ENCODE data around the gene CELF5. TPM values are rescaled to one million over a fixed set of nuclear protein-coding genes. Genes with fewer than 3 reads are reported as not detected.

Gene CELF5
- total RNA-seq, 2 donors from 2014 or later = 0.08 TPM; not detected in 1

DNA sequence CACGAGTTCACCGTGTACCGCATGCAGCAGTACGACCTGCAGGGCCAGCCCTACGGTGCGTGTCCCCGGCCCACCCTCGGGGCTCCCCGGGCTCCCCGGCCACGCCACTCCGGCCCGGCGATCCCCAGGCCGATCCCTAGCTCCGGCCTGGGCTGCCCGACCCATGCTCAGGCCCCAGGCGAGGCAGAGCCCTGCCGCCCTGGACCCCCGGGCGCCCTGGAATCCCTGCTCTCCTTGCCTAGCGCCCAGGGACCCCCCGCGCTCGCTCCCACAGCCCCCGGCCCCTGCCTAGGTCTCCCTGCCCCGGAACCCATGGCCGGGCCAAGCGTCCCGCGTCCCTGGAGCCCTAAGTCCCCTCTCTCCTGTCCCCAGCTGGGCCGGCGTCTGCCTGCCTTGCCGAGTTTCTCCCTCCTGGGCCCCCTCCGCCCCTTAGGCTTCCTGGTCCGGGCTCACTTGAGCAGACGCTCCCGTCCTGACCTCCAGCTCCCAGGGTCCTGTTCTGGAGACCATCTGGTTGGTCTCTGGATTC lies 38.2 kb upstream of the CELF5 start:
- peak overlapping the region; percentile 66 to 87 for H3K27ac ChIP-seq
- TF ChIP-seq, protein P1, sequence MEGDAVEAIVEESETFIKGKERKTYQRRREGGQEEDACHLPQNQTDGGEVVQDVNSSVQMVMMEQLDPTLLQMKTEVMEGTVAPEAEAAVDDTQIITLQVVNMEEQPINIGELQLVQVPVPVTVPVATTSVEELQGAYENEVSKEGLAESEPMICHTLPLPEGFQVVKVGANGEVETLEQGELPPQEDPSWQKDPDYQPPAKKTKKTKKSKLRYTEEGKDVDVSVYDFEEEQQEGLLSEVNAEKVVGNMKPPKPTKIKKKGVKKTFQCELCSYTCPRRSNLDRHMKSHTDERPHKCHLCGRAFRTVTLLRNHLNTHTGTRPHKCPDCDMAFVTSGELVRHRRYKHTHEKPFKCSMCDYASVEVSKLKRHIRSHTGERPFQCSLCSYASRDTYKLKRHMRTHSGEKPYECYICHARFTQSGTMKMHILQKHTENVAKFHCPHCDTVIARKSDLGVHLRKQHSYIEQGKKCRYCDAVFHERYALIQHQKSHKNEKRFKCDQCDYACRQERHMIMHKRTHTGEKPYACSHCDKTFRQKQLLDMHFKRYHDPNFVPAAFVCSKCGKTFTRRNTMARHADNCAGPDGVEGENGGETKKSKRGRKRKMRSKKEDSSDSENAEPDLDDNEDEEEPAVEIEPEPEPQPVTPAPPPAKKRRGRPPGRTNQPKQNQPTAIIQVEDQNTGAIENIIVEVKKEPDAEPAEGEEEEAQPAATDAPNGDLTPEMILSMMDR (IDR thresholded peaks at IDR 0.05) = no peak
- no peaks in the 10 kb centered on the region for H3K9me3 ChIP-seq
- peaks cover 0 to 31% of the 10 kb centered on the region in 2 donors for H3K4me1 ChIP-seq
- DNase-seq (ENCODE audit: low spot score) = no peak
- H3K4me3 ChIP-seq = peak overlapping the region; percentile 93 to 95
- no peaks in the 10 kb centered on the region for H3K36me3 ChIP-seq
- H3K27me3 ChIP-seq = no peaks in the 10 kb centered on the region

GRCh38 chr19:3186891-3187661 lies 37.4 kb upstream of the CELF5 start:
- Histone ChIP-seq H3K4me1 (peaks cover 0 to 31% of the 10 kb centered on the region in 2 donors), H3K9me3 (no peaks in the 10 kb centered on the region), H3K27me3 (no peaks in the 10 kb centered on the region), H3K36me3 (no peaks in the 10 kb centered on the region), H3K4me3 (peak overlapping the region; percentile 93 to 95), H3K27ac (peak overlapping the region in 1 of 2 donors; percentile 66)
- TF ChIP-seq, protein P1 (IDR thresholded peaks at IDR 0.05) = no peak
- DNase-seq (ENCODE audit: low spot score) = no peak

DNA sequence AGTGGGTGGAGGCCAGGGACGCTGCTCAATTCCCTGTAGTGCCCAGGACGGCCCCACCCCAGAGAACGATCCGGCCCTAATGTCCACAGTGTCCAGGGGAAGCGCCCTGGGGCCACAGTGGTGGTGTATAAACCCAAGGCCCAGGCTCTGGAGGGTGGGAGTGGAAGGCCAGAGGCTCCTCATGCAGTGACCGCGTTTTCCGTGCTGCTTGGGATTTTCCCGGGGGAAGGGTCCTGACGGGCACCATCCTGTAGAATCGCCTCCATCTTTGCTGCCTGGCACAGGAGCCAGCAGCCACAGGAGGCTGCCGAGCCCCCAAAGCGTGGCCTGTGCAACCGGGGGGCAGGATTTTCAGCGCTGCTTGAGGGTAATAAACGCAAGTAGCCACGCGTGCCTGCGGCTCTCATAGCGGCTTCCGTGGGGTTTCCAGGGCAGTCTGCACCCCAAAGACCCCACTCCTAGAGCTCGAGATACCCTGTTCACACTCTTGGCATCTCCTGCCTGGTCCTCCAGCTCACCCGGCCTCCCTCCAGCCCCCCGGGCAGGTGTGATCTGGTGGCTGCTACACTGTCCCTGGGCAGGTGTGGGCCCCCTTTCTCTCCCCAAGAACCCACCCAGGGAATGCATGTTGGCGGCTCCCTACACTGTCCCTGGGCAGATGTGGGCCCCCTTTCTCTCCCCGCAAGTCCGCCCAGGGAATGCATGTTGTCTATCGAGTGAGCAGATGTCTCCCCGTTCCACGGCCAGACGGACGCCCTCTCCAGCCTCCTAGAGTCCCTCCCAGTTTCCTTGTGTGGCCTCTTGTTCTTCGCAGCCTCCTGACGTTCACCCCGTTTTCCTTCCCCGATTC lies 36.6 kb upstream of the CELF5 start:
- no peaks in the 10 kb centered on the region for H3K9me3 ChIP-seq
- TF ChIP-seq, protein P1 (IDR thresholded peaks at IDR 0.05) = no peak
- no peak for DNase-seq (ENCODE audit: low spot score)
- no peak overlapping the region for H3K27ac ChIP-seq
- H3K36me3 ChIP-seq = no peaks in the 10 kb centered on the region
- H3K27me3 ChIP-seq = no peaks in the 10 kb centered on the region
- no peak overlapping the region for H3K4me3 ChIP-seq
- H3K4me1 ChIP-seq = peaks cover 0 to 31% of the 10 kb centered on the region in 2 donors

DNA sequence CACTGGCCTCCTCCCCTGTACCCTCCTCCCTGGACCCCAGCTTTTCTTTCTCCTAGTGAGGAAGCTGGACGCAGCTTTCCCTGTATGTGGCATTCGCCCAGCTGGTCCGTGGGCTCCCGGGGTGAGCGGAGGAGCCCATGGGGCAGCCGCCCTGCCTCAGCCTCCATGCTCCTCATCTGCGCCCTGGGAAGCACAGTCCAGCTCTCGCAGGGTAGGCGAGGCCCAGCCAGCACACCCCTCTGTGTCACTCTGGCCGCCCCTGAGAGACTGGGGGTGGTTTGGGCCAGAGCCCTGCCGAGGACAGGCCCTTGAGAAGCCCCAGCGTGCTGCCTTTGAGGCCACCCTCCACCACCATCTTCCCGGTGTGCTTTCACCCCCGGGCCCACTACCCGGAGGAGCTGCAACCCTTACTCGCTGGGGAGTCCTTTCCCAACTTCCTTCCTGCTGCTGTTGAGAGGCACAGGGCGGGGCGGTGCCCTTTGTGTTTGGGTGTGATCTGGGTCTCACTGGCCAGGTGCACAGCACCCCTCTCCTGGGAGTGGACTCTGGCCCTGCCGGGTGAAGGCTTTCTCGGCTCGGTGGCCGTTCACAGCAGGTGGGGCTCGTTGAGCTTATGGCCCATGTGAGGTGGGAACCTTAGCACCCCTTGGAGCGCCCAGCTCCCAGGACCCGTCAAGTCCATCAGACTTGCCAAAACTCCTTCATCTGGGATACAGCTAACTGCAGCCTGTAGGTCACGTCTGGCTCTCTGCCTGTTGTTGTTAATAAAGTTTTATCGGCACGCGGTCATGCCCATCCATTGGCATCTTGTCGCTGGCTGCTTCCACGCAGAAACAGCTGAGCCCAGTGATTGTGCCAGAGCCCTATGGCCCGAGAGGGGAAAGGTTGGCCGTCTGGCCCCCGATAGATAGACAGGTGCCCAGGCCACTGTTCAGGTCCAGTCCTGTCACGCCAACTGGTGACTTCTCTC lies 35.5 kb upstream of the CELF5 start:
- Histone ChIP-seq H3K27ac (no peak overlapping the region), H3K4me1 (peaks cover 0 to 31% of the 10 kb centered on the region in 2 donors), H3K4me3 (no peak overlapping the region), H3K27me3 (no peaks in the 10 kb centered on the region), H3K9me3 (no peaks in the 10 kb centered on the region), H3K36me3 (no peaks in the 10 kb centered on the region)
- TF ChIP-seq, protein P1 (IDR thresholded peaks at IDR 0.05) = no peak
- no peak for DNase-seq (ENCODE audit: low spot score)

Measured in right atrium auricular region (tissue), 2 donors.